ENCODE measurements around the gene BRPF3.
"Not testable (repeated sequence)": the region's sequence is repeated elsewhere in the genome, so short reads cannot be mapped to it uniquely, and the experiment has no call there.

Gene BRPF3

GRCh38 chr6:36200998-36201596 is 4.6 kb downstream of the BRPF3 start:
- no peak for DNase-seq

GRCh38 chr6:36201612-36202011 is 5.1 kb downstream of the BRPF3 start:
- DNase-seq: peak in 1 of 5 experiments; percentile 7

GRCh38 chr6:36202101-36202500 is 5.6 kb downstream of the BRPF3 start:
- no peak for DNase-seq

GRCh38 chr6:36204068-36204753 is 7.7 kb downstream of the BRPF3 start:
- DNase-seq: peak in 3 of 5 experiments; percentile 38 to 87 (median 77)

- no peak for DNase-seq
Measured at GRCh38 chr6:36207155-36207554, 10.6 kb downstream of the BRPF3 start.

- no peak for DNase-seq
Measured at GRCh38 chr6:36209606-36210005, 13.1 kb downstream of the BRPF3 start.

GRCh38 chr6:36210182-36210581 is 13.6 kb downstream of the BRPF3 start:
- no peak for DNase-seq

- no peak for DNase-seq
Measured at GRCh38 chr6:36210886-36211595, 14.5 kb downstream of the BRPF3 start.

GRCh38 chr6:36216559-36216958 is 20.0 kb downstream of the BRPF3 start:
- DNase-seq: no peak

- no peak for DNase-seq
Measured at GRCh38 chr6:36217188-36217587, 20.6 kb downstream of the BRPF3 start.

GRCh38 chr6:36217946-36218345 is 21.4 kb downstream of the BRPF3 start:
- DNase-seq: no peak

- DNase-seq: not testable (repeated sequence)
Measured at GRCh38 chr6:36218516-36218915, 22.0 kb downstream of the BRPF3 start.

- no peak for DNase-seq
Measured at GRCh38 chr6:36219081-36219480, 22.5 kb downstream of the BRPF3 start.

- no peak for DNase-seq
Measured at GRCh38 chr6:36220226-36220625, 23.7 kb downstream of the BRPF3 start.

- DNase-seq: no peak
Measured at GRCh38 chr6:36221674-36222073, 25.1 kb downstream of the BRPF3 start.

- no peak for DNase-seq
Measured at GRCh38 chr6:36222924-36223323, 26.4 kb downstream of the BRPF3 start.

GRCh38 chr6:36223706-36224105 is 27.2 kb downstream of the BRPF3 start:
- DNase-seq: no peak

GRCh38 chr6:36224918-36225461 is 28.4 kb downstream of the BRPF3 start:
- DNase-seq: no peak

- DNase-seq: no peak
Measured at GRCh38 chr6:36226438-36227047, 30.0 kb downstream of the BRPF3 start.

GRCh38 chr6:36227379-36228228 is 31.1 kb downstream of the BRPF3 start:
- no peak for DNase-seq

GRCh38 chr6:36229223-36229622 is 32.7 kb downstream of the BRPF3 start:
- DNase-seq: no peak

GRCh38 chr6:36230371-36230770 is 33.8 kb downstream of the BRPF3 start:
- DNase-seq: no peak

Measured in T-helper 2 cell (primary cell).